DND-41 (cell line): ENCODE results near the gene TRIM15.

ENCODE experiments used
- ATAC-seq: fragments of 200-7000 bp; cut with Tn5 transposase; 3 replicates; pipeline ENCODE4 v1.9.1; 2021; ENCODE audit warnings: low read depth; ENCODE audit not compliant: insufficient read depth
- DNase-seq: peaks from one replicate; pipeline ENCODE4 v3.0.0-alpha.2; 2020
- H2AFZ ChIP-seq: 2 replicates; pipeline ENCODE4 v1.6.0; 2012; ENCODE audit warnings: low read depth, low read length
- H3K27ac ChIP-seq: 2 replicates; pipeline ENCODE4 v1.5.1; 2012; ENCODE audit warnings: low read length, inconsistent platforms
- H3K27me3 ChIP-seq: fragments of 200-600 bp; sonication (generic); 2 replicates; pipeline ENCODE4 v1.6.0; 2012; ENCODE audit warnings: low read length, mild to moderate bottlenecking, inconsistent platforms; ENCODE audit not compliant: insufficient read depth, poor library complexity
- H3K36me3 ChIP-seq: 2 replicates; pipeline ENCODE4 v1.5.1; 2012; ENCODE audit warnings: low read length, inconsistent platforms; ENCODE audit not compliant: insufficient read depth
- H3K4me1 ChIP-seq: 2 replicates; pipeline ENCODE4 v1.5.1; 2012; ENCODE audit warnings: mild to moderate bottlenecking, low read length; ENCODE audit not compliant: insufficient read depth
- H3K4me2 ChIP-seq: 2 replicates; pipeline ENCODE4 v1.6.0; 2012; ENCODE audit warnings: mild to moderate bottlenecking, moderate library complexity, low read length, inconsistent platforms; ENCODE audit not compliant: insufficient read depth
- H3K4me3 ChIP-seq, 2 experiments: fragments of 200-600 bp in 1 of 2; shearing (Covaris generic) in 1 of 2; 2 replicates each; pipeline ENCODE4 v1.5.1; 2012 to 2016; ENCODE audit warnings: inconsistent platforms in 2 of 2, low read length in 2 of 2, mild to moderate bottlenecking in 2 of 2, low read depth in 1 of 2, moderate library complexity in 1 of 2
- H3K79me2 ChIP-seq: 2 replicates; pipeline ENCODE4 v1.6.0; 2012; ENCODE audit warnings: low read length, inconsistent platforms; ENCODE audit not compliant: insufficient read depth
- H3K9ac ChIP-seq: 2 replicates; pipeline ENCODE4 v1.6.0; 2012; ENCODE audit warnings: low read depth, mild to moderate bottlenecking, inconsistent platforms, low read length, moderate library complexity
- H3K9me3 ChIP-seq: 2 replicates; pipeline ENCODE4 v1.5.1; 2012; ENCODE audit warnings: low read length, moderate library complexity, mild to moderate bottlenecking, inconsistent platforms; ENCODE audit not compliant: insufficient read depth, severe bottlenecking
- H4K20me1 ChIP-seq: 2 replicates; pipeline ENCODE4 v1.6.0; 2012; ENCODE audit warnings: low read length; ENCODE audit not compliant: insufficient read depth
- CTCF ChIP-seq: IDR thresholded peaks from 2 replicates; pipeline ENCODE4 v1.5.1; 2012; ENCODE audit warnings: borderline replicate concordance, low read length, moderate library complexity, mild to moderate bottlenecking; ENCODE audit not compliant: poor library complexity, severe bottlenecking; ENCODE audit errors: extremely low read depth
- EZH2 ChIP-seq: IDR thresholded peaks from 3 replicates; pipeline ENCODE4 v1.6.1; 2012; ENCODE audit warnings: borderline replicate concordance, low read depth, mild to moderate bottlenecking, moderate library complexity, low read length, inconsistent platforms; ENCODE audit not compliant: severe bottlenecking

TRIM15 gene

GRCh38 chr6:30144811-30145210 lies 18.5 kb upstream of the TRIM15 start:
- DNase-seq: no peak
- Histone ChIP-seq H3K4me3 (no peak overlapping the region), H4K20me1 (no peaks in the 10 kb centered on the region), H3K27ac (no peak overlapping the region), H3K4me2 (no peak overlapping the region), H3K27me3 (peaks cover 41% of the 10 kb centered on the region), H3K9ac (no peak overlapping the region), H3K4me1 (no peaks in the 10 kb centered on the region), H2AFZ (no peak overlapping the region), H3K36me3 (no peaks in the 10 kb centered on the region), H3K79me2 (no peaks in the 10 kb centered on the region), H3K9me3 (no peaks in the 10 kb centered on the region)
- TF ChIP-seq EZH2 (no peak), CTCF (no peak)
- ATAC-seq: no peak

DNA sequence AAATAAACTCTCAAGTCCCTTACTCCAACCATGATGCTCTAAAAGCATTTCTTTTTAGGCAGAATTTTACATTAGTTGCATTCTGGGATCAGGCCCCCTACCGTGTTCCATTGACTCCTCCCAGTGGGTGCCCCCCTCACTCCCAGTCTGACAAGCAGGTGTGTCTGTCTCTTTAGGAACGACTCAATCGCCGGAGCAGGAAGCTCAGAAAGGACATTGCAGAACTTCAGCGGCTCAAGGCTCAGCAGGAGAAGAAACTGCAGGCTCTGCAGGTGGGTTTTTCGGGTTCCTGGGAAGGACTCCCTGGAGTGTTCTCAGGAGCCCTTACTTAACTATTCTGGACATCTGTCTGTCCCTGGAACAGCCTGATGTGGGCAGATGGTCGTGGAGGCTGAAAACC lies 17.5 kb upstream of the TRIM15 start:
- H3K9ac ChIP-seq: no peak overlapping the region
- DNase-seq (no peak), ATAC-seq (no peak)
- H3K27ac ChIP-seq: no peak overlapping the region
- no peak overlapping the region for H3K4me3 ChIP-seq
- peaks cover 45% of the 10 kb centered on the region for H3K27me3 ChIP-seq
- H3K9me3 ChIP-seq: no peaks in the 10 kb centered on the region
- H4K20me1 ChIP-seq: no peaks in the 10 kb centered on the region
- no peak overlapping the region for H2AFZ ChIP-seq
- H3K36me3 ChIP-seq: no peaks in the 10 kb centered on the region
- no peak for TF ChIP-seq EZH2
- no peak for TF ChIP-seq CTCF
- no peaks in the 10 kb centered on the region for H3K79me2 ChIP-seq
- H3K4me1 ChIP-seq: no peaks in the 10 kb centered on the region
- H3K4me2 ChIP-seq: no peak overlapping the region

DNA sequence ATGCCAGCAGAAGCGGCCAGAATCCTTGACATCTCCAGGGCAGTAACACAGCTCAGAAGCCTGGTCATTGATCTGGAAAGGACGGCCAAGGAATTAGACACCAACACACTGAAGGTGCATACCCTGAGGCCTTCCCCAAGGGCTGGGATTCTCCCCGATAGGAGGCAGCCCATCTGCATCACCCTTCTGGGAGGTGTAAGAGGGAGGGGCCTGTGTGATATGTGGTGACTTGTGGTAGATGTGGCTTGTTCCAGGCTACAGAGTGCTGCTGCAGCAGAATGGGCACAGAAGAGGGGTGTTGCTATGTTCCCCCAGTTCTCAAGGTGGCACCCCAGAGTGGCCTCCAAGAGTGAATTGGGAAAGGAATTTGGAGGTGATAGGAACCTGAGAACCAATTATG lies 16.2 kb upstream of the TRIM15 start:
- Histone ChIP-seq H3K79me2 (no peaks in the 10 kb centered on the region), H3K27ac (no peak overlapping the region), H3K4me3 (no peak overlapping the region), H3K4me1 (no peaks in the 10 kb centered on the region), H4K20me1 (no peaks in the 10 kb centered on the region), H2AFZ (no peak overlapping the region), H3K36me3 (no peaks in the 10 kb centered on the region), H3K27me3 (peaks cover 38% of the 10 kb centered on the region), H3K4me2 (no peak overlapping the region), H3K9ac (no peak overlapping the region), H3K9me3 (no peaks in the 10 kb centered on the region)
- no peak for TF ChIP-seq EZH2
- no peak for TF ChIP-seq CTCF
- ATAC-seq (no peak), DNase-seq (no peak)

DNA sequence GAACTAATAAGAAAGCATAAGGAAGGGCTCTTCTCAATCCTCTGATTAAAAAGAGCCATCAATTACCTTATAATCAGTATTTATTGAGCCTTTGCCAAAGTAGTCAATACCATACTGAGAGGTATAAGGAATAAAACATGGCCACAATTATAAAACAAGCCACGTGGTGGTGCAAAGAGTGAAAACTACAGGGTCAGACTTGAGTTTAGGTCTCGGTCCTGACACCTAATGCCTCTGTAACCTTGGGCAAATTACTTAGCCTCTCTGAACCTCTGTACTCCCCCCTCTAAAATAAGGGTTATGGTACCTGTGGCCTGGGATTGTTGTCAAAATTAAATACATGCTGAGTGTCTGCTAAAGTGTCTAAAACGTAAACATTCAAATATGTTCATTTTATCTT lies 14.1 kb upstream of the TRIM15 start:
- H4K20me1 ChIP-seq: peaks cover 2% of the 10 kb centered on the region; the same call in 1 of the 2 replicates
- H3K4me2 ChIP-seq: no peak overlapping the region
- H3K79me2 ChIP-seq: no peaks in the 10 kb centered on the region
- no peaks in the 10 kb centered on the region for H3K4me1 ChIP-seq
- no peaks in the 10 kb centered on the region for H3K9me3 ChIP-seq
- peaks cover 39% of the 10 kb centered on the region for H3K27me3 ChIP-seq
- no peak overlapping the region for H3K27ac ChIP-seq
- H3K4me3 ChIP-seq: no peak overlapping the region
- ATAC-seq (no peak), DNase-seq (no peak)
- no peaks in the 10 kb centered on the region for H3K36me3 ChIP-seq
- TF ChIP-seq EZH2: no peak
- TF ChIP-seq CTCF: no peak
- no peak overlapping the region for H3K9ac ChIP-seq
- no peak overlapping the region for H2AFZ ChIP-seq
